OCI-LY7 (cell line): Measurements from ENCODE around the gene FBXL15. TPM values are rescaled to one million over a fixed set of nuclear protein-coding genes. Genes with fewer than 3 reads are reported as not detected.

Experiments
- BruUV-seq: library from RNA; stranded (reverse); fragments of 400-500 nt; replicated peaks from 2 replicates; lab custom pipeline; 2021; lab: Mats Ljungman, UMichigan
- CTCF ChIA-PET: fragments of 300-600 bp; sonication (Branson Sonifier 250); formaldehyde crosslinking; loops from one replicate; lab custom pipeline; 2022; ENCODE audit warnings: antibody characterized with exemption; ENCODE audit not compliant: unreplicated experiment; lab: Charles Lee
- POLR2A ChIA-PET: fragments of 300-600 bp; sonication (Branson Sonifier 250); formaldehyde crosslinking; loops from one replicate; lab custom pipeline; 2022; ENCODE audit warnings: antibody characterized with exemption; lab: Charles Lee
- DNase-seq: peaks from one replicate; pipeline ENCODE4 v3.0.0-alpha.2; 2015; ENCODE audit warnings: low spot score
- H2AFZ ChIP-seq: fragments of 200-600 bp; sonication (generic), shearing (Covaris generic); 2 replicates; pipeline ENCODE4 v1.6.1; 2014; ENCODE audit warnings: mild to moderate bottlenecking, antibody characterized with exemption, low read length, moderate library complexity
- H3K27ac ChIP-seq: fragments of 200-600 bp; sonication (generic); 2 replicates; pipeline ENCODE4 v1.5.1; 2014; ENCODE audit warnings: mixed run types, low read depth, mild to moderate bottlenecking, moderate library complexity, low read length, inconsistent platforms; ENCODE audit not compliant: poor library complexity, severe bottlenecking
- H3K36me3 ChIP-seq: fragments of 200-600 bp; sonication (generic); 2 replicates; pipeline ENCODE4 v1.6.1; 2014; ENCODE audit warnings: mild to moderate bottlenecking, antibody characterized with exemption, low read length, moderate library complexity, mixed read lengths; ENCODE audit not compliant: insufficient read depth
- H3K4me1 ChIP-seq: fragments of 200-600 bp; sonication (generic); 2 replicates; pipeline ENCODE4 v1.5.1; 2014; ENCODE audit warnings: mild to moderate bottlenecking, low read length; ENCODE audit not compliant: insufficient read depth, poor library complexity, severe bottlenecking
- H3K4me2 ChIP-seq: fragments of 200-600 bp; sonication (generic); 2 replicates; pipeline ENCODE4 v1.6.1; 2014; ENCODE audit warnings: mild to moderate bottlenecking, low read length
- H3K4me3 ChIP-seq: fragments of 200-600 bp; sonication (generic); 2 replicates; pipeline ENCODE4 v1.5.1; 2014; ENCODE audit warnings: mild to moderate bottlenecking, low read depth, low read length; ENCODE audit not compliant: poor library complexity, severe bottlenecking
- H3K79me2 ChIP-seq: fragments of 200-600 bp; sonication (generic); 2 replicates; pipeline ENCODE4 v1.6.1; 2016; ENCODE audit warnings: low read depth, mild to moderate bottlenecking, low read length, moderate library complexity, mixed read lengths; ENCODE audit not compliant: insufficient read depth
- H3K9me2 ChIP-seq: fragments of 200-600 bp; sonication (generic); 2 replicates; pipeline ENCODE4 v1.6.1; 2016; ENCODE audit warnings: mild to moderate bottlenecking, low read length, mixed read lengths; ENCODE audit not compliant: insufficient read depth
- H3K9me3 ChIP-seq: fragments of 200-600 bp; sonication (generic); 2 replicates; pipeline ENCODE4 v1.6.1; 2014; ENCODE audit warnings: mild to moderate bottlenecking, mixed run types, low read length, mixed read lengths
- H4K20me1 ChIP-seq: fragments of 200-600 bp; sonication (generic); 2 replicates; pipeline ENCODE4 v1.6.1; 2014; ENCODE audit warnings: mild to moderate bottlenecking, antibody characterized with exemption, low read length, moderate library complexity, mixed read lengths; ENCODE audit not compliant: insufficient read depth
- CTCF ChIP-seq: fragments of 200-600 bp; sonication (generic); conservative IDR thresholded peaks from 2 replicates; pipeline ENCODE4 v1.5.1; 2014; ENCODE audit warnings: mild to moderate bottlenecking, antibody characterized with exemption, low read length, moderate library complexity, mixed read lengths
- EZH2phosphoT487 ChIP-seq: fragments of 200-600 bp; sonication (generic); IDR thresholded peaks from 2 replicates; pipeline ENCODE4 v1.6.1; 2018; ENCODE audit warnings: low read depth, borderline replicate concordance, mild to moderate bottlenecking, mixed run types, antibody characterized with exemption, low read length, moderate library complexity, mixed read lengths
- intact Hi-C: fragments of 100-400 bp; cut with micrococcal nuclease; formaldehyde crosslinking; loops from one replicate; pipeline ENCODE4 v1.10.0; 2022; ENCODE audit not compliant: unreplicated experiment
- total RNA-seq, 2 experiments: library from RNA; depleted of rRNA in 1 of 2; stranded (reverse); fragments of >200 nt in 1 of 2; shearing (Covaris generic) in 1 of 2; gene quantifications; 2 replicates each; pipeline ENCODE4 v1.2.3, GENCODE V29; 2014 to 2022

FBXL15 gene
- total RNA-seq, 2 experiments from 2014 or later: 13.3 to 18.2 TPM

DNA sequence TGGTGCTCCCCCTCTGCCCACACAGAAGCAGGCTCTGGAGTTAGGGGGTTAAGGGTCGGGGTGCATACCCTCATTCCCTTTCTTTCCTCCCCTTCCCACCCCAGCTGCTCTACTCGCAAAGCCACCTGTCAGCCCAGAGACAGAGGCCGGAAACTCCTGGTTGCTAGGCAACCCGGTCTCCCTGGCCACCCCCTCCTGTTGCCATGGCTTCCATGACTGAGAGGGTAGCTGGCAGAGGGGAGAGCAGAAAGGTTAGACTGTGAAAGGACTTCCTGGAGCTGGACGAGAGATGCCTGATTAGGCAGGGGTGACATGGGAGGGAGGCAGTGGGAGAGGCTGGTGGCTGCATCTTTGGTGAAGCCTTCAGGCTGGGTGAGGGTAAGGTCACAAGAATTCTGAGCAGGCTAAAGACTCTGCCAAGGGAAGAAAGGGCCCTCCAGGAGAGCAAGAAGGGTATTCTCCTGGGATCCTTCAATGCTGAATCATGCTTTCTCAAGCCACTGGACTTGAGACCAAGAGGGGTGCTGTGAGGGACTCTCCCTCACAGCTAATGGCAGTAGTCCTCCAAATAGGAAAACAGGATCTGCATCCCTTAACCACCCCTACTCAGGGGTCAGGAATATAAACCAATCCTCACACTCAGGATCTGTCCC, 7.5 kb upstream of the FBXL15 start:
- peak overlapping the region; percentile 53 for H3K4me2 ChIP-seq
- peak; percentile 84 for DNase-seq
- no peak overlapping the region for H3K27ac ChIP-seq

GRCh38 chr10:102413806-102414561, 6.7 kb upstream of the FBXL15 start:
- CTCF ChIA-PET: no interaction called here
- DNase-seq: no peak
- intact Hi-C loops: no loop called here

More for the DNA sequence above, 7.5 kb upstream of the FBXL15 start:
- TF ChIP-seq CTCF (no peak), EZH2phosphoT487 (no peak)
- Histone ChIP-seq H3K79me2 (no peaks in the 10 kb centered on the region), H3K4me3 (no peak overlapping the region), H3K4me1 (peaks cover 27% of the 10 kb centered on the region), H3K9me2 (no peaks in the 10 kb centered on the region), H3K36me3 (no peaks in the 10 kb centered on the region), H3K9me3 (no peaks in the 10 kb centered on the region), H4K20me1 (peaks cover 5% of the 10 kb centered on the region; the same call in 1 of the 2 replicates), H2AFZ (no peak overlapping the region)
- ChIA-PET CTCF (no interaction called here), POLR2A (interaction anchor here (0.7 to 1.0 kb wide), 2 partner anchors 20 to 37 kb away, joined by 3 read pairs; no protein-coding TSS in a partner anchor)
- intact Hi-C loops: no loop called here
- BruUV-seq: no TSS peak

More at GRCh38 chr10:102413806-102414561, 6.7 kb upstream of the FBXL15 start:
- POLR2A ChIA-PET: interaction anchor here (0.7 to 1.0 kb wide), 2 partner anchors 19 to 36 kb away, joined by 3 read pairs; no protein-coding TSS in a partner anchor
- Histone ChIP-seq H3K4me2 (no peak overlapping the region), H3K79me2 (no peaks in the 10 kb centered on the region), H3K4me1 (peaks cover 34% of the 10 kb centered on the region), H3K4me3 (no peak overlapping the region), H3K27ac (no peak overlapping the region), H4K20me1 (peaks cover 5% of the 10 kb centered on the region; the same call in 1 of the 2 replicates), H2AFZ (no peak overlapping the region), H3K9me3 (no peaks in the 10 kb centered on the region), H3K36me3 (no peaks in the 10 kb centered on the region), H3K9me2 (no peaks in the 10 kb centered on the region)
- BruUV-seq: no TSS peak
- TF ChIP-seq EZH2phosphoT487 (no peak), CTCF (no peak)
